GM12875 (cell line): ENCODE results near the gene RBM22.

ENCODE experiments used
- H3K4me3 ChIP-seq: one replicate; pipeline ENCODE4 v1.5.1; 2011; ENCODE audit warnings: low read depth, low read length, control low read depth
- CTCF ChIP-seq: IDR thresholded peaks from 2 replicates; pipeline ENCODE4 v1.5.1; 2011; ENCODE audit warnings: low read depth, mild to moderate bottlenecking, control low read depth, inconsistent platforms, low read length, moderate library complexity, borderline replicate concordance; ENCODE audit not compliant: insufficient read depth

RBM22 gene

DNA sequence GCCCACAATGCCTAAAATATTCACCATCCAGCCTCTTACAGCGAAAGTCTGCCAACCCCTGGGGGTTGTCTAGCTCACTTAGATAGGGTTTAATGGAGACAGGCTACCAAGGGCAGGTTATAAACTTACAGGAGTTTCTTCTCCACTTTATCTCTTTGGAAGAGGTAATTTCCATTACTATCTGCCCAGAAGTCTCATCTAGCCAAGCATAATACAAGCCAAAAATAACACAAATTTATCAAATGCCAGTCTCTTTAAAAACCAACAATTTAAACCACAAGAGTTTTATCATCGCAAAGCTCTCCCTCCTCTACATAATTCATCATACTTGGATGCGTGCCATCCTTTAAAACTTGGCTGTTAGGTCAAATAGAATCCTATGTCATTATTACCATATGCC is 6.2 kb downstream of the RBM22 start:
- H3K4me3 ChIP-seq: no peak overlapping the region
- TF ChIP-seq CTCF: no peak

DNA sequence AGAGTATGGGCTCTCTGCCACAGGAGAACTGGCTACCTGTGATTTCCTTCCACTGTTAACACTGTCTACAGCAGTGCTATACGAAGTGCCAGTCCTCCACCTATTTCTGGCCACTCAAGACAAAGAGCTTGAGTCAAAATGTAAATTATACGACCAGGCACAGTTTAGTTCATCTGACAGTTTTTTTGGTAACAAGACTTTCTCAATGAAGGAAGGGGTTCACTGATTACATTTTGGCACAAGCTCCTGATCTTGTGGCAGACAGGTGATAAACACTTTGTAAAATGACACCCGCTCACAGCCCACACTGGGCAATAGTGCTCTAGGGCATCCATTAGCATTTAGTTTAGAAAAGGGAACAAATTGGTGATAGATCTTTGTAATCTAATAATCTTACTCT is 8.6 kb downstream of the RBM22 start:
- no peak overlapping the region for H3K4me3 ChIP-seq
- no peak for TF ChIP-seq CTCF

DNA sequence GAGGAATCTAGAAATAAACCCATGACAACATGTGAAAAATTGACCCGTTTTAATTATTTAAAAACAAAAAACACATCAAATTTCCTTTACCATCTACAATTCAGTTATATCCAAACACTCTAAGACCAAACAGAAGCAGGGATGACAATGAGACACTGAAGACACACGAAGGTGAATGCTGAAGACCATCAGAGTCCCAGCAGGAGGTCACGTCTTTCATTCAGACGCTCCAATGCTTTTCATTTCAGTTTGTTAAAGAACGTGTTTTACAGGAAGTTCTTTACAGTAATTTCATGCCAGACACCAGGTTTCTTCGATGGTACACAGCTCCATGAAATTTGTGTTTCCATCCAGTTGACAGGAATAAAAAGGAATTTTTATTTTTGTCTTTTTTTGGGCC is 10.1 kb downstream of the RBM22 start:
- TF ChIP-seq CTCF: no peak
- no peak overlapping the region for H3K4me3 ChIP-seq

- no peak for TF ChIP-seq CTCF
- H3K4me3 ChIP-seq: no peak overlapping the region
These were observed 11.7 kb downstream of the RBM22 start for GRCh38 chr5:150689120-150689519.

DNA sequence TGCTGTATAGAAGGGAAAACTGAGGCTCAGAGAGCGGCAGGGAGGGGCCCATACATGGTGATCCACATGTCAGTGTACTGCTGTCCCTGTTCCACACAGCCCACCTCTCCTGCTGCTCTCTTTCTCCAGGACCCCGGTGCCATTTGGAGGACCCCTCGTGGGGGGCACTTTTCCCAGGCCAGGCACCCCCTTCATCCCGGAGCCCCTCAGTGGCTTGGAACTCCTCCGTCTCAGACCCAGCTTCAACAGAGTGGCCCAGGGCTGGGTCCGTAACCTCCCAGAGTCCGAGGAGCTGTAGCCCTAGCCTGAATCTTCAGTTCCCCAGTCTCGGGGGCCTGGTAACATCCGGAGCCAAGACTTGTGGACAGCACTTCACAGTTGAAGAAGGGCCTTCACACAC is 24.3 kb downstream of the RBM22 start:
- no peak for TF ChIP-seq CTCF
- H3K4me3 ChIP-seq: no peak overlapping the region

DNA sequence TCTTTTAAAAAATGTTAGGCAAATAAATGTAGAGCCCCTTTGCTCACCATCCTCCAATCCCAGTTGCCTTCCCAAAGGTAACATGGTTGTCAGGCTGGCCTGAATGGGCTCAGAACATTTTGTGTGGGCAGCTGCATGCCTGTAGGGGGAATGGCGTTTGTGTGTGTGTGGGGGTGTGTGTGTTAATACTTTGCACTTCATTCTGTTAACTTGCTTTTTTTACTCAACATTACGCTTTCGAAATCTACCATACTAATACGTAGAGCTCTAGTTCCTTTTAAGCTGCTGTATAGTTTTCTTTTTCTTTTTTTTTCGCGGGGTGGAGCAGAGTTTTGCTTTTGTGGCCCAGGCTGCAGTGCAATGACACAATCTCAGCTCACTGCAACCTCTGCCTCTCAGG is 25.8 kb downstream of the RBM22 start:
- no peak overlapping the region for H3K4me3 ChIP-seq
- no peak for TF ChIP-seq CTCF

DNA sequence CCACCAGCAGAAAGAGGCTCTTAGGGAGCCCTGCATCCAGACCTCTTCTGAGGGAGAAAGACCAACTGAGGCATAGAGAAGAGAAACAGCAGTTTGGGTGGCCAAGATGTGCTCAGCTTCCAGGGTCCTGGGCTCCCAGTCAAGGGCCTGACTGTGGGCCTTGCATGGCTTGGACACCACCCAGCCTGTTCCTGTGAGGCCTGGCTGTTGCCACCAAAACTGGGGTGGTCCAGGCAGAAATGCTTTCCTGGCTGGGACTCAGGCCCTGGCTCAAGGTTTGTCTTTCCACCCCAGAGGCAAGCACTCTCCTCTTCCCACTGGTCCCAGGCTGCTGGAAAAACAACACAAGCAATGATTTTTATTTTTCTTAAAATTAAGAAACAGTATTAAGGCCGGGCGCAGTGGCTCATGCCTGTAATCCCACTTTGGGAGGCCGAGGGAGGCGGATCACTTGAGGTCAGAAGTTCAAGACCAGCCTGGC is 26.5 kb downstream of the RBM22 start:
- H3K4me3 ChIP-seq: no peak overlapping the region
- TF ChIP-seq CTCF: no peak
